Gastroesophageal sphincter (tissue), 4 donors: ENCODE measurements around the gene HMGXB3. TPM values are rescaled to one million over a fixed set of nuclear protein-coding genes. Genes with fewer than 3 reads are reported as not detected.
"Not testable (repeated sequence)": the region's sequence is repeated elsewhere in the genome, so short reads cannot be mapped to it uniquely, and the experiment has no call there.

Source experiments
- ATAC-seq: fragments of 150-250 bp; one replicate; pipeline ENCODE4 v1.9.1; 2016; ENCODE audit warnings: mild to moderate bottlenecking, moderate library complexity
- H3K27ac ChIP-seq, 4 donors: fragments of 200-600 bp; sonication (generic) in 3 of 4; 1 replicate in 3 of 4; 2 replicates in 1 of 4; pipeline ENCODE4 v1.5.1; 2016 to 2019
- H3K27me3 ChIP-seq: fragments of 200-600 bp; sonication (generic); one replicate; pipeline ENCODE4 v1.5.1; 2019
- H3K36me3 ChIP-seq, 2 donors: fragments of 200-600 bp; sonication (generic); one replicate each; pipeline ENCODE4 v1.5.1; 2019; ENCODE audit warnings: control low read depth in 1 of 2
- H3K4me1 ChIP-seq, 3 donors: fragments of 200-600 bp; sonication (generic); 1 replicate in 2 of 3; 2 replicates in 1 of 3; pipeline ENCODE4 v1.5.1; 2016 to 2019; ENCODE audit warnings: control low read depth in 2 of 3
- H3K4me3 ChIP-seq, 2 donors: fragments of 200-600 bp; sonication (generic); one replicate each; pipeline ENCODE4 v1.5.1; 2019; ENCODE audit warnings: mild to moderate bottlenecking in 1 of 2, moderate library complexity in 1 of 2
- H3K9me3 ChIP-seq, 3 donors: fragments of 200-600 bp; sonication (generic); one replicate each; pipeline ENCODE4 v1.5.1; 2017 to 2019; ENCODE audit warnings: control low read depth in 2 of 3
- CTCF ChIP-seq, 4 experiments: fragments of 200-600 bp in 2 of 4; fragments of 450-650 bp in 2 of 4; sonication (generic) in 1 of 4; IDR thresholded peaks; one replicate each; pipeline ENCODE4 v1.5.1; 2017 to 2019; ENCODE audit warnings: antibody characterized with exemption in 4 of 4, mild to moderate bottlenecking in 2 of 4, moderate library complexity in 2 of 4
- EP300 ChIP-seq: sonication (generic); formaldehyde crosslinking; IDR thresholded peaks from one replicate; pipeline ENCODE4 v1.6.1; 2017; ENCODE audit warnings: antibody characterized with exemption, mild to moderate bottlenecking
- POLR2A ChIP-seq, 2 donors: fragments of 450-650 bp; IDR thresholded peaks; one replicate each; pipeline ENCODE4 v1.6.1; 2017; ENCODE audit warnings: antibody characterized with exemption in 2 of 2, mild to moderate bottlenecking in 2 of 2, moderate library complexity in 1 of 2
- POLR2AphosphoS5 ChIP-seq: sonication (generic); formaldehyde crosslinking; IDR thresholded peaks from one replicate; pipeline ENCODE4 v1.6.1; 2017; ENCODE audit warnings: antibody characterized with exemption
- WGBS, 2 donors: methylation state at CpG; one replicate each; pipeline ENCODE4 v1.1.5; 2018; ENCODE audit warnings: low coverage in 1 of 2; 5-methylcytosine and 5-hydroxymethylcytosine counted together
- total RNA-seq, 4 donors: library from RNA; depleted of rRNA; stranded (reverse); fragments of >200 nt; gene quantifications; one replicate each; pipeline ENCODE4 v1.1.0, GENCODE V29; 2016

Gene HMGXB3
- total RNA-seq, 4 donors from 2014 or later: 21.8 to 30.2 (median 24.2) TPM

GRCh38 chr5:150046031-150046430 is 45.5 kb downstream of the HMGXB3 start:
- Histone ChIP-seq H3K36me3 (peaks cover 6 to 100% of the 10 kb centered on the region in 2 donors), H3K27ac (no peak overlapping the region), H3K4me1 (peaks cover 0 to 8% (median 4%) of the 10 kb centered on the region in 3 donors), H3K4me3 (no peak overlapping the region), H3K9me3 (no peaks in the 10 kb centered on the region), H3K27me3 (no peaks in the 10 kb centered on the region)
- WGBS, 2 donors: 98 to 100% methylated on average over 6 of the region's 6 CpGs
- TF ChIP-seq POLR2AphosphoS5 (no peak), EP300 (no peak), CTCF (IDR thresholded peaks at IDR 0.05) (no peak), POLR2A (IDR thresholded peaks at IDR 0.05) (no peak)
- no peak for ATAC-seq

DNA sequence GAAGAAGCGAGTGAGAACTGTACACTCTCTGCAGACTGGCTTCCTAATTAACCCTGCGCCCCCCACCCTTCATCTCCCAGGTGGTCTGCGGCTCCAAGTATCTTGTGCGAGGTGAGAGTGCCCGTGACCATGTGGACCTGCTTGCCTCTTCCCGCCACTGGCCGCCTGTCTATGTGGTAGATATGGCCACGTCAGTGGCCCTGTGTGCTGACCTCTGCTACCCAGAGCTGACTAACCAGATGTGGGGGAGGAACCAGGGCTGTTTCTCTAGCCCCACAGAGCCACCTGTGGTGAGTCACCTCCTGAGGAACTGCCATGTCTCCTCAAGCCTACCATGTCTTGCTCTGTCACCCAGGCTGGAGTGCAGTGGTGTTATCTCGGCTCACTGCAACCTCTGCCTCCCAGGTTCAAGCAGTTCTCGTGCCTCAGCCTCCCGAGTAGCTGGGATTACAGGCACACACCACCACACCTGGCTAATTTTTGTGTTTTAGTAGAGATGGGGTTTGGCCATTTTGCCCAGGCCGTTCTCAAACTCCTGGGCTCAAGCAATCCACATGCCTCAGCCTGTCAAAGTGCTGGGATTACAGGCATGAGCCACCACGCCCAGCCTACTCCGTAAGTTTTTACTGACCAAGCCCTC is 49.8 kb downstream of the HMGXB3 start:
- not testable (repeated sequence) for H3K27me3 ChIP-seq, H3K4me3 ChIP-seq, H3K4me1 ChIP-seq, H3K27ac ChIP-seq, ATAC-seq, H3K9me3 ChIP-seq
- peaks cover 0 to 100% of the 10 kb centered on the region in 2 donors for H3K36me3 ChIP-seq
- 89 to 94% methylated on average over 3 to 7 of the region's 14 CpGs for WGBS, 2 donors

DNA sequence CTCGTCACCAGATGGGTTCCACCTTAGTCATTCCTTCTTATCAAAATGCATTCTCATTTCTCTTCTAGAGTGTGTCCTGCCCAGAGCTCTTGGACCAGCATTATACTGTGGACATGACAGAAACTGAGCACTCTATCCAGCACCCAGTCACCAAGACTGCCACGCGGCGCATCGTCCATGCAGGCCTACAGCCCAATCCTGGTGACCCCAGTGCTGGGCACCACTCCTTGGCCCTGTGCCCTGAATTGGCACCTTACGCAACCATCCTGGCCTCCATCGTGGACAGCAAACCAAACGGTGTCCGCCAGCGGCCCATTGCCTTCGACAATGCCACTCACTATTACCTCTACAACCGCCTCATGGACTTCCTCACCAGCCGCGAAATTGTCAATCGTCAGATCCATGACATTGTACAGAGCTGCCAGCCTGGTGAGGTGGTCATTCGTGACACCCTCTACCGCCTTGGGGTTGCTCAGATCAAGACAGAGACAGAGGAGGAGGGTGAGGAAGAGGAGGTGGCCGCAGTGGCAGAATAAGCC is 51.2 kb downstream of the HMGXB3 start:
- H3K36me3 ChIP-seq: peaks cover 0 to 95% of the 10 kb centered on the region in 2 donors

DNA sequence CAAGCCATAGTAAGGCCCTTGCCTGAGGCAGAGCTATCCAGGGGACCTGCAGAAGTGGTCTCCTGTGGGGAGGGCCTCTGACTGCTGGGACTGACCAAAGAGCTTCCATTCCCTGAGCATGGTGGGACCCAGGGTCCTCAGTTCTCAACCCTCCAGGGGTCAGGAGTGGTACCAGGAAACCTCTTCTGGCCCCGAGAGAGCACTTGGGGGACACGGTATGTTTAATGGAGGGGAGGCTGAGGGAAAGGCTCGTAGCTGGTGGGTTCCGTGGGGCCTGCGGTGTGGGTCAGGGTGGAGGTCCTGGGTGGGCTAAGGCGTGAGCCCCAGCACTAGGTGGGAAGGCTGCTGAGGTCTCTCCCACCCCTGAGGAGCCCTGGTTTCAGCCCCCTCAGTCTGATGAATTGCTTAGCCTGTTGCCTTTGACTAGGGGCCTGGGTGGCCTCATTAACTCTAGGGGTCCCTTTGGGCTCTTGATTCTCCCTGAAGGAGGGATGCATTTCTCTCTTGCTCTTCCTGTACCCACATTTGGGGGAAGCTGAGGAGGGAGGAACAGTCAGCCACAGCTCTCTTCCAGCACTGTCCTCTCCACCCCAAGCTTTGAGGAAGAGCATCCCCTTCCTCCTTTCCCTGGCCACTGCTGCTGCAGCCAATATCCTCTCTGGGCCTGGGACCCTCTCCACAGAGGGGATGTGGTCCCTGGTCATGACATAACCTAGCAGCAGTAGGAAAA is 51.9 kb downstream of the HMGXB3 start:
- 0 to 76% methylated on average over 1 to 5 of the region's 6 CpGs for whole genome bisulfite sequencing, 2 donors
- TF ChIP-seq POLR2AphosphoS5 (no peak), EP300 (no peak), CTCF (IDR thresholded peaks at IDR 0.05) (no peak), POLR2A (IDR thresholded peaks at IDR 0.05) (no peak)
- no peaks in the 10 kb centered on the region for H3K9me3 ChIP-seq
- no peak for ATAC-seq
- H3K4me1 ChIP-seq: no peaks in the 10 kb centered on the region
- peaks cover 0 to 89% of the 10 kb centered on the region in 2 donors for H3K36me3 ChIP-seq
- H3K4me3 ChIP-seq: no peak overlapping the region
- no peak overlapping the region for H3K27ac ChIP-seq
- no peaks in the 10 kb centered on the region for H3K27me3 ChIP-seq

More for the DNA sequence above, 51.2 kb downstream of the HMGXB3 start:
- H3K4me1 ChIP-seq: no peaks in the 10 kb centered on the region
- ATAC-seq: no peak
- no peaks in the 10 kb centered on the region for H3K9me3 ChIP-seq
- H3K27me3 ChIP-seq: no peaks in the 10 kb centered on the region
- TF ChIP-seq EP300: no peak
- no peak for TF ChIP-seq POLR2AphosphoS5
- no peak for TF ChIP-seq CTCF (IDR thresholded peaks at IDR 0.05)
- no peak for TF ChIP-seq POLR2A (IDR thresholded peaks at IDR 0.05)
- WGBS, 2 donors: 50 to 67% methylated on average over 2 to 3 of the region's 18 CpGs
- H3K27ac ChIP-seq: no peak overlapping the region
- H3K4me3 ChIP-seq: no peak overlapping the region

DNA sequence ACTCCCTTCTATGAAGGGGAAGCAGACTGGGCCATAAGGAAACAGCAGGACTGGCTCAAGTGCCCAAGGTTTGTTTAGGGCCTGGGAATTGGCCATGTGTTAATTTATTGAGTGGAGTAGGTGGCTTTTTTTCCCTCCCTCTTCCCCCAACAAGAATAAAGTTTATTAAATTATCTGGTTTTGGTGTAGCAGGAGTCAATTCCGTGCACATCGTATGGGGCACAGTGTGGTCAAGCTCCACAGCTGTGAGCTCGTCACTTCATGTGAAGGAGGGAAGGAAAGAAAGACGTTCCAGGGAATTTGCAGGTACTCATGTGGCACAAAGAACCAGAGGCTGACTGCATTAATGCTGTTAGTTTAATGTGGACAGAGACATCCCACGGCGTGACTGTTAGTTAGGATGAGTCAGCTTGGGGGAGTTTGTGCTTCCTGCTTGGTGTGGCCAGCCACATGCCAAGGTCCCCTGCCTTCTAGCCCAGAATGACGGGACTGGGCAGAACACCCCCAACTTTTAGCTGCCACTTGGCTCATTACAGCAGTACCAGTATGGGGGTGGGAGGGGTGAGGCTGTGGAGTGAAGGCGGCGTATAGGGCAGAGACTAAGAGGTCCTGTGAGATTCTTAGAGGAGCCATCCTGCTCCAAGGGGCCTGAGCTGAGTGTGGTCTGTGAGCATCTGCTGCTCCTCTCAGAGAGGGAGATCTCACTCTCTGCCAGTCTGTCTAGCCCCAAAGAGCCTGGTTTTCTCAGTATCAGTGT is 52.6 kb downstream of the HMGXB3 start:
- no peak for ATAC-seq
- Histone ChIP-seq H3K27me3 (no peaks in the 10 kb centered on the region), H3K27ac (no peak overlapping the region), H3K36me3 (peaks cover 0 to 81% of the 10 kb centered on the region in 2 donors), H3K4me3 (no peak overlapping the region), H3K4me1 (no peaks in the 10 kb centered on the region), H3K9me3 (no peaks in the 10 kb centered on the region)
- TF ChIP-seq CTCF (IDR thresholded peaks at IDR 0.05) (no peak), POLR2A (IDR thresholded peaks at IDR 0.05) (no peak), EP300 (no peak), POLR2AphosphoS5 (no peak)
- 77 to 83% methylated on average over 4 to 6 of the region's 9 CpGs for WGBS, 2 donors
